ENCODE data around the gene BACE2.

Gene BACE2

GRCh38 chr21:41321908-41322495 lies 154.0 kb downstream of the BACE2 start:
- no peak for DNase-seq (ENCODE audit: low spot score)

GRCh38 chr21:41322496-41323382 lies 154.8 kb downstream of the BACE2 start:
- DNase-seq (ENCODE audit: low spot score) = no peak

- DNase-seq (ENCODE audit: low spot score) = no peak
Measured at GRCh38 chr21:41325138-41325912, 157.4 kb downstream of the BACE2 start.

GRCh38 chr21:41326414-41327080 lies 158.6 kb downstream of the BACE2 start:
- no peak for DNase-seq (ENCODE audit: low spot score)

GRCh38 chr21:41327753-41328152 lies 159.8 kb downstream of the BACE2 start:
- no peak for DNase-seq (ENCODE audit: low spot score)

- no peak for DNase-seq (ENCODE audit: low spot score)
Measured at GRCh38 chr21:41328660-41329607, 161.0 kb downstream of the BACE2 start.

Measured in AG08396 (cell line).